ENCODE data around the gene SCUBE1. TPM values are rescaled to one million over a fixed set of nuclear protein-coding genes. Genes with fewer than 3 reads are reported as not detected.

The SCUBE1 gene
- total and polyA plus RNA-seq, 2 of the 4 experiments (the other 2 are of a cell fraction): not detected

- Histone ChIP-seq H4K20me1 (ENCODE audit: insufficient read depth, low read length) (no peaks in the 10 kb centered on the region), H3K14ac (replicated peaks; ENCODE audit: low read depth, low read length) (no peak overlapping the region), H2AK9ac (replicated peaks; ENCODE audit: low read depth, low read length, poor library complexity) (no peak overlapping the region), H3K4ac (ENCODE audit: low read depth, low read length) (no peak overlapping the region), H3K23ac (ENCODE audit: low read depth, low read length) (no peak overlapping the region), H3K27ac (ENCODE audit: insufficient read depth, low read length) (no peak overlapping the region), H4K91ac (ENCODE audit: insufficient read depth, low read depth, low read length) (no peak overlapping the region), H3K18ac (ENCODE audit: low read depth, low read length) (no peak overlapping the region), H2BK5ac (ENCODE audit: low read depth, low read length, poor library complexity, severe bottlenecking) (no peak overlapping the region), H3K27me3 (ENCODE audit: control insufficient read depth, insufficient read depth, low read length) (peaks cover 24% of the 10 kb centered on the region; the same call in 1 of the 2 replicates), H4K8ac (ENCODE audit: low read depth in 2 of 2, low read length in 2 of 2) (no peak overlapping the region), H3K56ac (ENCODE audit: extremely low read depth, insufficient read depth, low read length) (no peak overlapping the region), H4K5ac (ENCODE audit: low read depth, low read length) (no peak overlapping the region), H2BK120ac (ENCODE audit: low read depth, low read length) (no peak overlapping the region), H3K4me1 (ENCODE audit: control insufficient read depth, insufficient read depth, low read length) (peaks cover 4% of the 10 kb centered on the region; the same call in 1 of the 2 replicates), H2AFZ (replicated peaks; ENCODE audit: low read length, poor library complexity) (peak overlapping the region; percentile 27), H3K79me1 (ENCODE audit: low read depth in 1 of 2, low read length in 2 of 2) (no peaks in the 10 kb centered on the region), H3K9me3 (ENCODE audit: control insufficient read depth, insufficient read depth, low read length) (no peaks in the 10 kb centered on the region), H3K36me3 (ENCODE audit: control insufficient read depth, insufficient read depth, low read length) (no peaks in the 10 kb centered on the region), H3K4me3 (ENCODE audit: insufficient read depth, low read depth, low read length) (no peak overlapping the region), H2AK5ac (ENCODE audit: low read depth, low read length) (no peak overlapping the region; the same call in 1 of the 2 replicates), H3K4me2 (ENCODE audit: low read depth, low read length) (no peak overlapping the region), H3K9me1 (ENCODE audit: insufficient read depth, low read length) (no peaks in the 10 kb centered on the region), H2BK15ac (ENCODE audit: low read depth, low read length) (no peak overlapping the region), H3K9ac (ENCODE audit: low read depth, low read length) (no peak overlapping the region), H2BK20ac (ENCODE audit: low read depth, low read length) (no peak overlapping the region)
- dilution Hi-C loops (cut with HindIII; ENCODE audit: low sequenced_read_pairs, unreplicated experiment) (no loop called here), intact Hi-C loops (cut with micrococcal nuclease) (no loop called here), in situ Hi-C loops (cut with MboI; ENCODE audit: low sequenced_read_pairs) (no loop called here)
- ATAC-seq (ENCODE audit: low read depth): peak; percentile 21; the same call in 1 of the 2 replicates
- TF ChIP-seq RAD21 (IDR thresholded peaks at IDR 0.05; ENCODE audit: low read length) (no peak), CHD1 (IDR thresholded peaks at IDR 0.05; ENCODE audit: low read depth, low read length) (no peak), RFX5 (IDR thresholded peaks at IDR 0.05; ENCODE audit: low read depth, low read length) (no peak), CTCF (conservative IDR thresholded peaks at IDR 0.05; ENCODE audit: low read depth, low read length) (no peak), FOS (IDR thresholded peaks at IDR 0.05; ENCODE audit: low read depth, low read length) (no peak), NFE2L2 (IDR thresholded peaks at IDR 0.05; ENCODE audit: low read depth, low read length) (no peak), MAZ (IDR thresholded peaks at IDR 0.05; ENCODE audit: borderline replicate concordance, low read depth, low read length) (no peak), ELK1 (IDR thresholded peaks at IDR 0.05; ENCODE audit: borderline replicate concordance, low read depth, low read length) (no peak), RCOR1 (IDR thresholded peaks at IDR 0.05; ENCODE audit: insufficient replicate concordance, low read length) (no peak), POLR2A (IDR thresholded peaks at IDR 0.05; ENCODE audit: low read depth, low read length) (no peak), MAFK (IDR thresholded peaks at IDR 0.05; ENCODE audit: low read depth, low read length) (no peak)
- CTCF ChIA-PET: no interaction called here
- 70% methylated on average over 5 of the region's 9 CpGs; no CpG with 5 or more reads in 1 of the 2 experiments for WGBS, 2 experiments (ENCODE audit: extremely low coverage in 2 of 2, insufficient read length in 1 of 2)
- DNase-seq: no peak
- POLR2A ChIA-PET (ENCODE audit: unreplicated experiment): no interaction called here
- BruUV-seq (replicated peaks): no TSS peak
Measured at GRCh38 chr22:43198936-43199335, 144.2 kb downstream of the SCUBE1 start.

All from IMR-90 (cell line).